HG03060 (cell line): ENCODE results near the gene FHL3.

Experiments used
- ATAC-seq: cut with Tn5 transposase; IDR thresholded peaks from one replicate; pipeline ENCODE4 v1.9.1; 2021; ENCODE audit warnings: low read depth, moderate number of reproducible peaks; ENCODE audit not compliant: unreplicated experiment

The FHL3 gene

GRCh38 chr1:37947364-37947763, 58.0 kb downstream of the FHL3 start:
- no peak for ATAC-seq
